Ascending aorta (tissue), 2 donors: Measurements from ENCODE around the gene GREB1L. TPM values are rescaled to one million over a fixed set of nuclear protein-coding genes. Genes with fewer than 3 reads are reported as not detected.
"Not testable (repeated sequence)": the region's sequence is repeated elsewhere in the genome, so short reads cannot be mapped to it uniquely, and the experiment has no call there.

Experiments
- DNase-seq, 2 donors: peaks; one replicate each; pipeline ENCODE4 v3.0.0-alpha.2; 2019; ENCODE audit warnings: low spot score in 2 of 2
- H3K27ac ChIP-seq, 2 donors: fragments of 200-600 bp; sonication (generic); one replicate each; pipeline ENCODE4 v1.5.1; 2016 to 2017; ENCODE audit warnings: mild to moderate bottlenecking in 1 of 2
- H3K27me3 ChIP-seq: fragments of 200-600 bp; sonication (generic); one replicate; pipeline ENCODE4 v1.5.1; 2017
- H3K36me3 ChIP-seq, 2 donors: fragments of 200-600 bp; sonication (generic); one replicate each; pipeline ENCODE4 v1.5.1; 2016
- H3K4me1 ChIP-seq, 2 donors: fragments of 200-600 bp; sonication (generic); one replicate each; pipeline ENCODE4 v1.5.1; 2016 to 2017; ENCODE audit warnings: mild to moderate bottlenecking in 1 of 2
- H3K4me3 ChIP-seq, 2 donors: fragments of 200-600 bp; sonication (generic); one replicate each; pipeline ENCODE4 v1.5.1; 2016 to 2017; ENCODE audit warnings: mild to moderate bottlenecking in 1 of 2
- H3K9me3 ChIP-seq, 2 donors: fragments of 200-600 bp; sonication (generic); one replicate each; pipeline ENCODE4 v1.5.1; 2016
- intact Hi-C: fragments of 100-400 bp; cut with DNase I; formaldehyde crosslinking; loops from one replicate; pipeline ENCODE4 v1.15.1; 2023
- total RNA-seq: library from RNA; depleted of rRNA; stranded (reverse); fragments of >200 nt; gene quantifications from one replicate; pipeline ENCODE4 v1.1.0, GENCODE V29; 2016
- TF ChIP-seq, protein P1 (sequence below), 3 experiments: fragments of 200-600 bp in 2 of 3; fragments of 450-650 bp in 1 of 3; sonication (generic) in 2 of 3; IDR thresholded peaks; one replicate each; pipeline ENCODE4 v1.5.1; 2016 to 2019; ENCODE audit warnings: antibody characterized with exemption in 3 of 3, mild to moderate bottlenecking in 1 of 3, moderate library complexity in 1 of 3

Gene GREB1L
- total RNA-seq, 1 donor from 2014 or later: 2.2 TPM

DNA sequence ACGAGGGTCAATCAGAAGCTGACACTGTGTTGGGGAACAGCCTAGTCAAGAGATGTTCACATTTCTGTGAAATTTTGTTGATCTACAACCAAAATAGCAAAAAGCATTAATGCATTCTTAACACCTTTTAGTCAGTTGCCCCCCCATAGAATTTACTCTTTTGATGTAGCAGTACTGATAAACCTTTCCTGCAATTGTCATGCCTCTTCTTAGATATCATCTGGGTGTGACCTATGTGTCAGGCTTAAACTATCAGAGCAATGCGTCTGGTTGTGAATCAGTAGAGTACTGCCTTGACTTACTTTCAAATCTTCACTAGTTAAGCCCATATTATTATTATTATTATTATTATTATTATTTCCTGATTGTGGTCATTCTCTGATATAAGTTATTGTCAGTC, 61.9 kb downstream of the GREB1L start:
- intact Hi-C loops: no loop called here
- no peak for DNase-seq

DNA sequence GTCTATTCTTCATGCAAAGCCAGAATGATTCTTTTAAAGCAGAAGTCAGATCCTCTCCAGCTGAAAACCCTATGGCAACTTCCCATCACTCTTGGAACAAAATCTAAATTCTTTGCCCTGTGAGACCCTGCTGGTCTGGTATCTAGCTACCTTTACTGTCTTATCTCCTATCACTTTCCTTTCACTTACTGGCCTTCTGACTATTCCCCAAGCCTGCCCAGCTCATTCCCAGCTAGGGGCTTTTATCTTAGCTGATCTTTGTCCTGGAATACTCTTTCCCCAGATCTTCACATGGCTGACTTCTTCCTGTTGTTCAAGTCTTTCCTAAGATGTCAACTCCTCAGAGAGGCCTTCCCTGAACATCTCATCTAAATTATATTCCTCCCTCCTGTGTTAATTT, 63.6 kb downstream of the GREB1L start:
- Histone ChIP-seq H3K27me3 (no peaks in the 10 kb centered on the region), H3K4me1 (no peaks in the 10 kb centered on the region), H3K9me3 (no peaks in the 10 kb centered on the region), H3K4me3 (no peak overlapping the region), H3K27ac (no peak overlapping the region), H3K36me3 (no peaks in the 10 kb centered on the region)
- intact Hi-C loops: no loop called here
- TF ChIP-seq, protein P1, sequence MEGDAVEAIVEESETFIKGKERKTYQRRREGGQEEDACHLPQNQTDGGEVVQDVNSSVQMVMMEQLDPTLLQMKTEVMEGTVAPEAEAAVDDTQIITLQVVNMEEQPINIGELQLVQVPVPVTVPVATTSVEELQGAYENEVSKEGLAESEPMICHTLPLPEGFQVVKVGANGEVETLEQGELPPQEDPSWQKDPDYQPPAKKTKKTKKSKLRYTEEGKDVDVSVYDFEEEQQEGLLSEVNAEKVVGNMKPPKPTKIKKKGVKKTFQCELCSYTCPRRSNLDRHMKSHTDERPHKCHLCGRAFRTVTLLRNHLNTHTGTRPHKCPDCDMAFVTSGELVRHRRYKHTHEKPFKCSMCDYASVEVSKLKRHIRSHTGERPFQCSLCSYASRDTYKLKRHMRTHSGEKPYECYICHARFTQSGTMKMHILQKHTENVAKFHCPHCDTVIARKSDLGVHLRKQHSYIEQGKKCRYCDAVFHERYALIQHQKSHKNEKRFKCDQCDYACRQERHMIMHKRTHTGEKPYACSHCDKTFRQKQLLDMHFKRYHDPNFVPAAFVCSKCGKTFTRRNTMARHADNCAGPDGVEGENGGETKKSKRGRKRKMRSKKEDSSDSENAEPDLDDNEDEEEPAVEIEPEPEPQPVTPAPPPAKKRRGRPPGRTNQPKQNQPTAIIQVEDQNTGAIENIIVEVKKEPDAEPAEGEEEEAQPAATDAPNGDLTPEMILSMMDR (IDR thresholded peaks at IDR 0.05): no peak
- DNase-seq: no peak

More for the DNA sequence above, 61.9 kb downstream of the GREB1L start:
- H3K4me3 ChIP-seq: no peak overlapping the region
- H3K27ac ChIP-seq: no peak overlapping the region
- no peaks in the 10 kb centered on the region for H3K36me3 ChIP-seq
- H3K9me3 ChIP-seq: no peaks in the 10 kb centered on the region
- TF ChIP-seq, protein P1 (IDR thresholded peaks at IDR 0.05): no peak
- H3K4me1 ChIP-seq: no peaks in the 10 kb centered on the region
- no peaks in the 10 kb centered on the region for H3K27me3 ChIP-seq

DNA sequence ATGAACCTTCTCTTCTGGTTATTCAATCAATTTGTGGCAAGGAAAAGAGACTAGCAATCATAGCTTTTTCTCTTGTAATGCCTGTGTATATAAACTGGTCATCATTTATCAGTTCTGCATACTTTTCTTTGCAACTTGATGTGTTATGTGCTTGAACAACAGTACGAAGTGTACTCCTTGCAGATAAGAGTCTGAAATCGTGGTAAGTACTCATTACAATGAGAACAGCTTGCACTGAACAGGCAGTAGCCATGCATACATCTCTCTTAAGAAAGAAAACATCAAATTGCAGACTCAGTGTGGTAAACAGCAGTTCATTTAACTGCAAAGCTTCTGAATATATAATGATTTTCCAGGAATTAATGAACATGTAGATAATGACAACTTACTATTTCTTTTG, 64.3 kb downstream of the GREB1L start:
- no peaks in the 10 kb centered on the region for H3K4me1 ChIP-seq
- intact Hi-C loops: no loop called here
- no peak overlapping the region for H3K27ac ChIP-seq
- H3K9me3 ChIP-seq: no peaks in the 10 kb centered on the region
- no peaks in the 10 kb centered on the region for H3K27me3 ChIP-seq
- no peaks in the 10 kb centered on the region for H3K36me3 ChIP-seq
- DNase-seq: no peak
- H3K4me3 ChIP-seq: no peak overlapping the region
- TF ChIP-seq, protein P1 (IDR thresholded peaks at IDR 0.05): no peak

DNA sequence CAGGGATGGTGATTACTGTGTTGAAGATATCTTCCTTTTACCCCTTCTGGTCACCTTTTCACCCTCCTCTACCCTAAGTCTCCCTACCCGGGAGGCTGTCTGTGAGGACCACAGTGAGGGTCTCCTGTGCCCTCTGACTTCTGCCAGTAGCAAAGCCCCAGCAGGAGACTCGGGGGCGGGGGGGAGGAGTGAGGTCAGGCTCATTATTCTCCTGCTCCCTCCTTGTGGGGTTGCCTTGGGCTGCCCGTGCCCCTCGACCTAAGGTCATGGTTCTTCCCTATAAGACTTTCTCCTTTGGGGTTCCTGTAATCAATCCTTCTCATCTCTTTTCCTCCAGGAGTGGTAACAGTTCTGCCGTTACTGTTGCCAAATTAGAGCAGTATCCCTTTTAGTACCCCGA, 65.5 kb downstream of the GREB1L start:
- TF ChIP-seq, protein P1 (IDR thresholded peaks at IDR 0.05): no peak
- no peaks in the 10 kb centered on the region for H3K27me3 ChIP-seq
- intact Hi-C loops: no loop called here

DNA sequence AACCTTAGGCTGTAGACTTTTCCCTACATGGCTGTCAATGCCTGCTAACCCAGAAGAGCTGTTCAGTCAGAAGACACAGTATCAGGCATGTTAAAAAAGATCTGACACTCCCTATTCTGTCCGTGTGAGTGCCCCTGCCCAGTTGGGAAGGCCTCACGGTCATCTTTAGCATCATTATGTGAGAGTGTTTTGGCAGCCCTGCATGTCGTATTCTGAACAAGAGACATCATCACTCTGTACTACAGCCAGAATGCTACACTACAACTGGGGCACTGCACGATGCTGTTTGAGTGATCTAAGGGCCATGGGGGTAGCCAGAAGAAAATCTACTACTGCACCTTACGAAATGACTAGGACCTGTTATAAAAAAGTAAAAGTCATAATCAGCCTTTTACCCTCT, 67.2 kb downstream of the GREB1L start:
- no peaks in the 10 kb centered on the region for H3K9me3 ChIP-seq
- H3K27me3 ChIP-seq: no peaks in the 10 kb centered on the region
- no peak overlapping the region for H3K27ac ChIP-seq
- H3K36me3 ChIP-seq: no peaks in the 10 kb centered on the region
- H3K4me3 ChIP-seq: no peak overlapping the region
- intact Hi-C loops: no loop called here
- no peaks in the 10 kb centered on the region for H3K4me1 ChIP-seq
- no peak for DNase-seq
- TF ChIP-seq, protein P1 (IDR thresholded peaks at IDR 0.05): no peak

More for the DNA sequence above, 65.5 kb downstream of the GREB1L start:
- Histone ChIP-seq H3K9me3 (no peaks in the 10 kb centered on the region), H3K36me3 (no peaks in the 10 kb centered on the region), H3K27ac (no peak overlapping the region), H3K4me3 (no peak overlapping the region), H3K4me1 (no peaks in the 10 kb centered on the region)
- DNase-seq: no peak

DNA sequence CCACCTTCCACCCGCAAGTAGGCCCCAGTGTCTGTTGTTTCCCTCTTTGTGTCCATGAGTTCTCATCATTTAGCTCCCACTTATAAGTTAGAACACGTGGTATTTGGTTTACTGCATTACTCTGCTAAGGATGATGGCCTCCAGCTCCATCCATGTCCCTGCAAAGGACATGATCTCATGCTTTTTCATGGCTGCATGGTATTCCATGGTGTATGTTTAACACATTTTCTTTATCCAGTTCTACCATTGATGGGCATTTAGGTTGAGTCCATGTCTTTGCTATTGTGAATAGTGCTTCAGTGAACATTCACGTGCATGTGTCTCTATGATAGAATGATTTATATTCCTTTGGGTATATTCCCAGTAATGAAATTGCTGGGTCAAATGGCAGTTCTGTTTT, 69.9 kb downstream of the GREB1L start:
- H3K4me1 ChIP-seq, H3K27ac ChIP-seq, H3K4me3 ChIP-seq, DNase-seq, H3K9me3 ChIP-seq, H3K36me3 ChIP-seq, H3K27me3 ChIP-seq: not testable (repeated sequence)
- intact Hi-C loops: loop anchor here (5.0 kb wide), 1 partner anchor 115 kb away; no protein-coding TSS in a partner anchor
